WERI-Rb-1 (cell line): ENCODE data around the gene VPS35L.

Source experiments
- DNase-seq: peaks from one replicate; pipeline ENCODE4 v3.0.0-alpha.2; 2020
- H3K27ac ChIP-seq: fragments of 250-450 bp; sonication (Bioruptor Pico); 2 replicates; pipeline ENCODE4 v1.5.1; 2020; ENCODE audit warnings: mild to moderate bottlenecking, moderate library complexity
- H3K27me3 ChIP-seq: fragments of 250-450 bp; sonication (Bioruptor Pico); 2 replicates; pipeline ENCODE4 v1.5.1; 2021; ENCODE audit warnings: mild to moderate bottlenecking, low read depth, moderate library complexity; ENCODE audit not compliant: insufficient read depth, severe bottlenecking
- H3K36me3 ChIP-seq: fragments of 250-450 bp; sonication (Bioruptor Pico); 2 replicates; pipeline ENCODE4 v1.5.1; 2020; ENCODE audit warnings: mild to moderate bottlenecking, moderate library complexity
- H3K4me3 ChIP-seq: 2 replicates; pipeline ENCODE4 v1.5.1; 2011; ENCODE audit warnings: low read depth, mild to moderate bottlenecking, control low read depth, low read length
- H3K9me3 ChIP-seq: fragments of 250-450 bp; sonication (Bioruptor Pico); 2 replicates; pipeline ENCODE4 v1.5.1; 2021; ENCODE audit warnings: mild to moderate bottlenecking, moderate library complexity; ENCODE audit not compliant: severe bottlenecking
- CTCF ChIP-seq: IDR thresholded peaks from 2 replicates; pipeline ENCODE4 v1.5.1; 2011; ENCODE audit warnings: low read depth, mild to moderate bottlenecking, control low read depth, inconsistent platforms, low read length

The VPS35L gene

GRCh38 chr16:19644877-19645276 is 89.4 kb downstream of the VPS35L start:
- Histone ChIP-seq H3K4me3 (no peak overlapping the region), H3K36me3 (no peaks in the 10 kb centered on the region; the same call in 1 of the 2 replicates), H3K27ac (no peak overlapping the region), H3K27me3 (no peaks in the 10 kb centered on the region), H3K9me3 (no peaks in the 10 kb centered on the region)
- no peak for DNase-seq
- TF ChIP-seq CTCF, result no peak

GRCh38 chr16:19645557-19645981 is 90.1 kb downstream of the VPS35L start:
- no peaks in the 10 kb centered on the region for H3K27me3 ChIP-seq
- DNase-seq, result peak; percentile 23
- no peaks in the 10 kb centered on the region; the same call in 1 of the 2 replicates for H3K36me3 ChIP-seq
- no peak for TF ChIP-seq CTCF
- no peaks in the 10 kb centered on the region for H3K9me3 ChIP-seq
- H3K27ac ChIP-seq, result no peak overlapping the region
- no peak overlapping the region for H3K4me3 ChIP-seq

DNA sequence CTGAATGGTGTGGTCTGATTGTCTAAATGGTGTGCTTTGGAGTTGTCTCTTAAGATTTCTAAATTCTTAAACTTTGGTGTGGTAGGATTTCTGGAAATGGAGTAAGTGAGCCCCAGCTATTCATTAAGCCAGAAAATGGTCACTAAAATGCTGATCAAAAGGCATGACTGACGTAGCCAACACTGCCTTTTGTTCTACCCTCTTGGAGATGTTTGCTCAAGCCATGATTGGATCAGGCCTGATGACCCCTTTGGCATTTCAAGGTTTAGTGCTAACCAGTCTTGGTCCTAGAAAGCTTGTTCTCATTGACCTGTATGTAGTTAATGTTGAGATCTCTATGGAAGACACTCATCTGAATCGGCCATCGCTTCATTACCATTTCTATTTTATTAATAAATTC is 94.5 kb downstream of the VPS35L start:
- Histone ChIP-seq H3K36me3 (peaks cover 14% of the 10 kb centered on the region), H3K4me3 (no peak overlapping the region), H3K27me3 (no peaks in the 10 kb centered on the region), H3K27ac (no peak overlapping the region), H3K9me3 (no peaks in the 10 kb centered on the region)
- TF ChIP-seq CTCF, result no peak
- DNase-seq, result no peak

GRCh38 chr16:19654147-19654546 is 98.6 kb downstream of the VPS35L start:
- H3K36me3 ChIP-seq, result peaks cover 14% of the 10 kb centered on the region
- H3K4me3 ChIP-seq, result no peak overlapping the region
- no peak for TF ChIP-seq CTCF
- no peak overlapping the region for H3K27ac ChIP-seq
- no peaks in the 10 kb centered on the region for H3K9me3 ChIP-seq
- no peaks in the 10 kb centered on the region for H3K27me3 ChIP-seq
- no peak for DNase-seq

DNA sequence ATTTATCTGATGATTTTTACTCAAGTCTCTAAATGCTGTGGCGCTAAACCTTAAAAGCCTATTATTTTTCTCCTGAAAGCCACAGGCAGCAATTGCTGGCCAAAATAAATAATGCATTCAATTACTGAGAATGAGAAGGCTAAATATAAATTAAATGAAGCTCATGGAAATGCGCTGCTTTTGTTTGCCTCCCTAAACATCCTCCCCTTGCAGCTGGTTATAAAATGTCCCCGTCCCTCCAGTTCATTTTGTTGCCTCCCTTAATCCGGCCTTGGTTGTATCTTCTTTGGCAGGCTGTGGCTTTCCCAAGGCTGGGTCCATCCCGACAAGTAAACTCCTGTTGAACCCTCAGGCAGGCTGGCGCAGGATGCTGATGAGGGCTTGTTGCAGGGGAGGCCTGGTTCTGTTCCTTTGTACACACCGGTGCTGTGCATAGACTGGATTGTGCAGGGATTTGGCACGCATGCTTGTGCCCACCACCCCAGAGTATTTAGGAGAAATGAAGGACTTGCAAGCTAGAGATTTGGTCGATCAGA is 99.8 kb downstream of the VPS35L start:
- Histone ChIP-seq H3K36me3 (peaks cover 14% of the 10 kb centered on the region), H3K9me3 (no peaks in the 10 kb centered on the region), H3K27ac (no peak overlapping the region), H3K4me3 (no peak overlapping the region), H3K27me3 (no peaks in the 10 kb centered on the region)
- TF ChIP-seq CTCF, result no peak
- no peak for DNase-seq

- DNase-seq, result no peak
- no peaks in the 10 kb centered on the region for H3K9me3 ChIP-seq
- no peak overlapping the region for H3K27ac ChIP-seq
- H3K4me3 ChIP-seq, result no peak overlapping the region
- H3K27me3 ChIP-seq, result no peaks in the 10 kb centered on the region
- H3K36me3 ChIP-seq, result peaks cover 9% of the 10 kb centered on the region
- no peak for TF ChIP-seq CTCF
These were observed 102.3 kb downstream of the VPS35L start for GRCh38 chr16:19657831-19658230.
